Pancreas (tissue), 10 donors: Measurements from ENCODE around the gene CCL5. TPM values are rescaled to one million over a fixed set of nuclear protein-coding genes. Genes with fewer than 3 reads are reported as not detected.

ENCODE experiments used
- ATAC-seq, 4 donors: fragments of 200-7000 bp; cut with Tn5 transposase; one replicate each; pipeline versions ENCODE4 v1.8.0 to v1.9.1; 2020; ENCODE audit warnings: mild to moderate bottlenecking in 4 of 4, moderate library complexity in 4 of 4
- DNase-seq, 6 donors: peaks; one replicate each; pipeline ENCODE4 v3.0.0-alpha.2; 2020
- FAIRE-seq: peaks from 2 replicates; lab custom pipeline; 2012; peaks lifted over from hg19 to GRCh38; lab: Jason Lieb, UNC
- H3K27ac ChIP-seq, 4 donors: fragments of 200-600 bp; sonication (generic); 1 replicate in 3 of 4; 2 replicates in 1 of 4; pipeline versions ENCODE4 v1.5.0 to v1.8.0; 2020
- H3K27me3 ChIP-seq, 4 donors: fragments of 200-600 bp; one replicate each; pipeline ENCODE4 v1.8.0; 2021
- H3K36me3 ChIP-seq, 3 donors: fragments of 200-600 bp; sonication (generic) in 1 of 3; one replicate each; pipeline versions ENCODE4 v1.5.0 to v1.8.0; 2020 to 2021
- H3K4me1 ChIP-seq, 3 donors: fragments of 200-600 bp; one replicate each; pipeline ENCODE4 v1.8.0; 2021
- H3K4me3 ChIP-seq, 4 donors: fragments of 200-600 bp; sonication (generic) in 2 of 4; one replicate each; pipeline versions ENCODE4 v1.5.0 to v1.8.0; 2020 to 2021
- H3K9me3 ChIP-seq, 4 donors: fragments of 200-600 bp; one replicate each; pipeline ENCODE4 v1.8.0; 2021
- CTCF ChIP-seq, 4 donors: fragments of 200-600 bp; sonication (generic) in 3 of 4; IDR thresholded peaks; one replicate each; pipeline versions ENCODE4 v1.5.0 to v1.8.0; 2021; ENCODE audit warnings: antibody characterized with exemption in 4 of 4
- WGBS, 2 donors: extraction: QIAGEN DNeasy Blood & Tissue Kit; methylation state at CpG; one replicate each; pipeline ENCODE4 v1.1.7; 2013; 5-methylcytosine and 5-hydroxymethylcytosine counted together
- intact Hi-C, 3 donors: fragments of 100-400 bp; cut with DNase I; formaldehyde crosslinking; loops; one replicate each; pipeline versions ENCODE4 v1.11.1 to v1.14.2; 2022
- polyA plus RNA-seq, 2 donors: library from polyadenylated mRNA; stranded (reverse); fragments of 200-250 nt; gene quantifications; one replicate each; pipeline ENCODE4 v1.2.3, GENCODE V29; 2013
- total RNA-seq, 6 donors: library from RNA; stranded (reverse); fragmentation: NEBNext Ultra II Directional in 4 of 6; extraction: Animal tissue kit (Norgen Biotek cat#: 25700) in 4 of 6; gene quantifications; one replicate each; pipeline versions ENCODE4 v1.2.1 to v1.2.4, GENCODE V29; 2021 to 2023
- donor health status: healthy with polysubstance abuse.
- donor health status: DM: no; HTN: no; CAD: no; lungs with moderate emphysema.
- donor health status: DM: no; HTN: no; CAD: no.
- donor health status: control.
- donor health status: control.
- donor health status: Bipolar disorder and iron deficiency.
- donor health status: DM: yes; HTN: yes; CAD: no.
- donor health status: DM: no; HTN: no; CAD: no.
- donor health status: DM: no; HTN: no; CAD: no.
- donor health status: DM: yes; HTN: yes; CAD: no.

CCL5 gene
- total and polyA plus RNA-seq, 8 donors, result 0.47 to 3.5 (median 1.8) TPM

DNA sequence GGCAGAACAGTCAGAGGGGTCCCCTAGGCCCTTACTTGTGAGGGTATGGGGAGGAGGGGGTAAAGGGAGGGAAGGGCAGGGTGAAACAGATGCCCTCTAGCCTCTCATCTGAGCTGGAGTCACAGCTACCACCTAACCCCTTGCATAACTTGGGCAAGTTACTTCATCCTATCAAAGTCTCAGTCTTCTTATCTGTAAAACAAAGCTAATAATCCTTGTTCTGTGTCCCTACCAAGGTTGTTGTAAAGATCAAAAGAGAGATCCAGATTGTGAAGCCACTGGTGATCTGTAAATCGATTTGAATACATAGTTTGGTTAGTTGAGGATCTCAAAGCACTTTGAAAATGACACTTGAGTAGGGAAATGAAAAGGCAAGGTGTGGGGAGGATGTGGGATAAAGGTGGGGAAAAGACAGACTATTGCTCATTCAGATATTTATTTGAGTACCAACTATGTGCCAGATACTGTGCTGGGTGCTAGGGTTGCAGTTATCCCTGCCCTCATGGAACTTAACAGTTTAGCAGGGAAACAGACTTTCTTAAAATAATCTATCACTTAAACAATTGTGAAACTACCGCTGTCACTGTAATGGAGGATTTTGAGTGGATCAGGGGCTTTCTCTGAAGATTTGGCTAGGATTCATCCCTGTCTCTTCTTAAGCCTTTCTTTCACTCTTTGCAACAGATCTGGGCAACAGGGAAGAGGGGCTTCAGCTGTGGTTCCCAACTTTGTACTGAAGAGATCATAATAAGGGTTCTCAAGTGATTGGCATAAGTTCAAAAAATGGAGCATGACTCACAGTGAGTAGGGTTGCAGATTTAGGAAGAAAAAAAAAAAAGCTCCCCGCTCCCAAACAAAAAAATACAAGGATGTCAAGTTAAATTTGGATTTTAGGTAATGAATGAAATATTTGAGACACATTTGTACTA lies 14.5 kb downstream of the CCL5 start:
- ATAC-seq (no peak), DNase-seq (no peak), FAIRE-seq (no peak)
- H3K27ac ChIP-seq, result no peak overlapping the region
- no peaks in the 10 kb centered on the region for H3K9me3 ChIP-seq
- no peak for TF ChIP-seq CTCF (IDR thresholded peaks at IDR 0.05)
- intact Hi-C loops, result no loop called here
- no peaks in the 10 kb centered on the region for H3K36me3 ChIP-seq
- H3K27me3 ChIP-seq, result no peaks in the 10 kb centered on the region
- 71% methylated on average over 3 of the region's 3 CpGs for WGBS, 2 donors
- H3K4me1 ChIP-seq, result no peaks in the 10 kb centered on the region
- no peak overlapping the region for H3K4me3 ChIP-seq

DNA sequence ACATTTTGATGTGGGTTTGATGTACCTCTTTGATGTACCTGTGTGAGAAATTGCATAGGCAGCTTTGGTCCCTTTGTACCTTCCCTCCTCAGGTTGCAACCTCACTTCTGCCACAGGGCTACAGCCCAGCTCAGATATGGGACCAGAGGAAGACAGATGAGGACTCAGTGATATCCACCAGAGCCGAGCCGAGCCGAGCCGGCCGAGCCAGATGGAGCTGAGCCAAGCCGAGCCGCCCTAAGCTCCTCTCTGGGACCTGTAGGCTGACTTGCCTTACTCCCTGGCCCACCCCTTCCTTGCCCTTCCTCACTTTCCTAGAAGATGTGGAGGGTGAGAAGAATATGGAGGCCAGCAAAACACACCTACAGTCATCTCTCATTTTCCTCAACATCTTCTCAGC lies 15.3 kb downstream of the CCL5 start:
- Histone ChIP-seq H3K27ac (no peak overlapping the region), H3K4me3 (no peak overlapping the region), H3K9me3 (no peaks in the 10 kb centered on the region), H3K4me1 (no peaks in the 10 kb centered on the region), H3K36me3 (no peaks in the 10 kb centered on the region), H3K27me3 (no peaks in the 10 kb centered on the region)
- FAIRE-seq (no peak), DNase-seq (no peak), ATAC-seq (no peak)
- intact Hi-C loops, result no loop called here
- no peak for TF ChIP-seq CTCF (IDR thresholded peaks at IDR 0.05)
- 82 to 90% methylated on average over 7 of the region's 7 CpGs for WGBS, 2 donors

DNA sequence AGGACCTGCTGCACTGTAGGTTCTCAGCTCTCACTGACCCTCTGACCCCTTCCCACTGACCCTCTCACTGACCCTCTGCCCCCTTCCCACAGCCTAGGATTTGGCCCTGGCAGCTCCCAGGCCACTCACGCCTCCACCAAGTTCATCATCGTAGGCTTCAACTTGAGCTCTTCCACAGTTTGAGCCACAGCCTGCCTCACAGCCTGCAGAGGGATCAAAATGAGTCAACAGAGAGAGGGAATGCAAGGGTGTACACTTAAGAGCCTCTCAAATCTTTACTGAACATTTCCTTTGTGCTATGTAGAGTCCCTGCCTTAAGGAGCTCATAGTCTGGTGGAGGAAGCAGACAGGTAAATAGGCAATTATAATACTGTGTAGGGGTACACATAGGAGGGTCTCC lies 23.6 kb downstream of the CCL5 start:
- ATAC-seq, result no peak
- no peaks in the 10 kb centered on the region for H3K27me3 ChIP-seq
- TF ChIP-seq CTCF (IDR thresholded peaks at IDR 0.05), result no peak
- no peak for DNase-seq
- no peak overlapping the region for H3K27ac ChIP-seq
- no peak overlapping the region for H3K4me3 ChIP-seq
- WGBS, 2 donors, result 95 to 99% methylated on average over 2 of the region's 2 CpGs
- no peaks in the 10 kb centered on the region for H3K36me3 ChIP-seq
- intact Hi-C loops, result no loop called here
- no peak for FAIRE-seq
- H3K9me3 ChIP-seq, result no peaks in the 10 kb centered on the region
- no peaks in the 10 kb centered on the region for H3K4me1 ChIP-seq

- Histone ChIP-seq H3K27ac (no peak overlapping the region), H3K36me3 (no peaks in the 10 kb centered on the region), H3K9me3 (no peaks in the 10 kb centered on the region), H3K4me3 (no peak overlapping the region), H3K27me3 (no peaks in the 10 kb centered on the region), H3K4me1 (no peaks in the 10 kb centered on the region)
- no peak for DNase-seq
- intact Hi-C loops, result no loop called here
- no peak for ATAC-seq
- FAIRE-seq, result no peak
- TF ChIP-seq CTCF (IDR thresholded peaks at IDR 0.05), result no peak
- 80 to 82% methylated on average over 5 of the region's 5 CpGs for WGBS, 2 donors
These were observed 24.2 kb downstream of the CCL5 start for GRCh38 chr17:35855965-35856364.
